HG03135 (cell line): ENCODE results near the gene CASK.

Experiments
- ATAC-seq: cut with Tn5 transposase; IDR thresholded peaks from one replicate; pipeline ENCODE4 v1.9.1; 2021; ENCODE audit warnings: mild to moderate bottlenecking, moderate library complexity; ENCODE audit not compliant: unreplicated experiment

Gene CASK

GRCh38 chrX:41912923-41913322, 10.4 kb downstream of the CASK start:
- ATAC-seq: no peak

GRCh38 chrX:41909068-41909467, 14.3 kb downstream of the CASK start:
- no peak for ATAC-seq

GRCh38 chrX:41906515-41907187, 16.7 kb downstream of the CASK start:
- ATAC-seq: no peak

- no peak for ATAC-seq
Measured at GRCh38 chrX:41903544-41903943, 19.8 kb downstream of the CASK start.

- ATAC-seq: no peak
Measured at GRCh38 chrX:41900321-41900720, 23.0 kb downstream of the CASK start.

- no peak for ATAC-seq
Measured at GRCh38 chrX:41895826-41896225, 27.5 kb downstream of the CASK start.

GRCh38 chrX:41890026-41890423, 33.3 kb downstream of the CASK start:
- ATAC-seq: no peak

- ATAC-seq: no peak
Measured at GRCh38 chrX:41889317-41890025, 33.9 kb downstream of the CASK start.

- ATAC-seq: no peak
Measured at GRCh38 chrX:41887691-41888090, 35.7 kb downstream of the CASK start.

- ATAC-seq: no peak
Measured at GRCh38 chrX:41885724-41886123, 37.6 kb downstream of the CASK start.

GRCh38 chrX:41881166-41881565, 42.2 kb downstream of the CASK start:
- ATAC-seq: no peak

GRCh38 chrX:41877167-41877566, 46.2 kb downstream of the CASK start:
- no peak for ATAC-seq

GRCh38 chrX:41875142-41875541, 48.2 kb downstream of the CASK start:
- ATAC-seq: no peak

GRCh38 chrX:41870719-41871151, 52.6 kb downstream of the CASK start:
- ATAC-seq: no peak

- no peak for ATAC-seq
Measured at GRCh38 chrX:41868392-41868977, 54.9 kb downstream of the CASK start.

GRCh38 chrX:41863343-41864203, 59.8 kb downstream of the CASK start:
- no peak for ATAC-seq

- no peak for ATAC-seq
Measured at GRCh38 chrX:41862562-41863184, 60.7 kb downstream of the CASK start.

GRCh38 chrX:41858161-41858775, 65.1 kb downstream of the CASK start:
- no peak for ATAC-seq

GRCh38 chrX:41857670-41858069, 65.7 kb downstream of the CASK start:
- ATAC-seq: no peak

- ATAC-seq: no peak
Measured at GRCh38 chrX:41846714-41847113, 76.6 kb downstream of the CASK start.
